ENCODE measurements around the gene CLOCK. TPM values are rescaled to one million over a fixed set of nuclear protein-coding genes. Genes with fewer than 3 reads are reported as not detected.

CLOCK gene
- total and polyA plus RNA-seq, 2 of the 13 experiments (the other 11 are each of a cell fraction or from before 2014, with no cell fraction given) = 8.8 to 13.5 TPM

- TF ChIP-seq NR3C1 (CRISPR knock-in tag; IDR thresholded peaks at IDR 0.05) = no peak
These were observed 136.3 kb downstream of the CLOCK start (continued) for GRCh38 chr4:55410431-55410830.

GRCh38 chr4:55409468-55410171, 137.1 kb downstream of the CLOCK start:
- peak; percentile 37; the same call in 2 of the 3 replicates for ATAC-seq
- peaks cover 10% of the 10 kb centered on the region for H3K4me1 ChIP-seq (ENCODE audit: insufficient read depth, low read length)
- H3K4me3 ChIP-seq (replicated peaks in 1 of 3; ENCODE audit: insufficient read depth in 1 of 3, low read depth in 2 of 3, low read length in 3 of 3) = no peak overlapping the region
- no peaks in the 10 kb centered on the region for H3K27me3 ChIP-seq (ENCODE audit: control insufficient read depth in 1 of 2, insufficient read depth in 2 of 2, low read length in 2 of 2)
- peaks cover 3 to 25% of the 10 kb centered on the region in 2 experiments; a peak in 4 of 5 replicates for H3K36me3 ChIP-seq (replicated peaks in 1 of 2; ENCODE audit: control insufficient read depth in 1 of 2, insufficient read depth in 2 of 2, low read length in 2 of 2)
- POLR2A ChIA-PET = interaction anchor here (0.6 kb wide), 1 partner anchor 67 kb away, joined by 3 read pairs; no protein-coding TSS in a partner anchor
- no peaks in the 10 kb centered on the region for H3K9me3 ChIP-seq (ENCODE audit: low read length)
- no peak overlapping the region for H2AFZ ChIP-seq (ENCODE audit: low read length)
- FAIRE-seq = no peak
- in situ Hi-C loops (cut with HindIII; ENCODE audit: extremely low pct_ligation_motif_present, low pct_unique_long_range_greater_than_20kb) (no loop called here), intact Hi-C loops (cut with micrococcal nuclease; ENCODE audit: unreplicated experiment) (no loop called here)
- H3K27ac ChIP-seq (ENCODE audit: extremely low read length, insufficient read depth, low read length) = no peak overlapping the region
- no peak for DNase-seq (ENCODE audit: low spot score)
- H3K79me2 ChIP-seq (ENCODE audit: insufficient read depth, low read length) = peaks cover 54% of the 10 kb centered on the region
- peak; percentile 53 to 62; a peak in 3 of 4 replicates for TF ChIP-seq MAFK (conservative IDR thresholded peaks at IDR 0.05 in 1 of 2, IDR thresholded peaks at IDR 0.05 in 1 of 2; ENCODE audit: low read length in 2 of 2)
- no peak for TF ChIP-seq NFIB (CRISPR knock-in tag; IDR thresholded peaks at IDR 0.05; ENCODE audit: borderline replicate concordance)
- TF ChIP-seq MAFF (IDR thresholded peaks at IDR 0.05; ENCODE audit: low read depth, low read length) = peak; percentile 54; the same call in 1 of the 2 replicates
- peak; percentile 46 for TF ChIP-seq CTCF (CRISPR knock-in tag; IDR thresholded peaks at IDR 0.05)
- no peak for TF ChIP-seq TBX3 (IDR thresholded peaks at IDR 0.05; ENCODE audit: borderline replicate concordance)
- TF ChIP-seq MIXL1 (CRISPR knock-in tag; IDR thresholded peaks at IDR 0.05) = no peak
- TF ChIP-seq STAG1 (CRISPR knock-in tag; IDR thresholded peaks at IDR 0.05) = peak; percentile 25; the same call in 1 of the 2 replicates
- TF ChIP-seq ZBTB46 (CRISPR knock-in tag; IDR thresholded peaks at IDR 0.05; ENCODE audit: borderline replicate concordance) = no peak
- no peak for TF ChIP-seq PAX8 (CRISPR knock-in tag; IDR thresholded peaks at IDR 0.05; ENCODE audit: borderline replicate concordance)
- TF ChIP-seq FOXC1 (CRISPR knock-in tag; IDR thresholded peaks at IDR 0.05; ENCODE audit: borderline replicate concordance) = no peak
- no peak for TF ChIP-seq MAF1 (CRISPR knock-in tag; IDR thresholded peaks at IDR 0.05; ENCODE audit: borderline replicate concordance)
- no peak overlapping the region for H3K4me2 ChIP-seq (ENCODE audit: low read depth, low read length)
- H3K9ac ChIP-seq (ENCODE audit: insufficient read depth, low read depth, low read length) = no peak overlapping the region
- 93% methylated on average over 8 of the region's 10 CpGs for WGBS (ENCODE audit: low lambda C conversion rate)
- H4K20me1 ChIP-seq (ENCODE audit: insufficient read depth, low read length) = peaks cover 9% of the 10 kb centered on the region
- CTCF ChIA-PET (ENCODE audit: low intra/inter-chr PET ratio, low total read pairs) = no interaction called here
- no TSS peak for BruUV-seq (replicated peaks)
